Lung (tissue), 16 donors: ENCODE data around the gene MSL2. TPM values are rescaled to one million over a fixed set of nuclear protein-coding genes. Genes with fewer than 3 reads are reported as not detected.

Experiments
- ATAC-seq: fragments of 200-7000 bp; cut with Tn5 transposase; one replicate; pipeline ENCODE4 v1.9.1; 2020; ENCODE audit warnings: moderate number of reproducible peaks; ENCODE audit not compliant: insufficient read depth, low FRiP score
- DNase-seq, 3 donors: peaks; one replicate each; pipeline ENCODE4 v3.0.0-alpha.2; 2013 to 2017
- H3K27ac ChIP-seq, 2 donors: one replicate each; pipeline ENCODE4 v1.5.1; 2013; ENCODE audit warnings: mild to moderate bottlenecking in 2 of 2, moderate library complexity in 2 of 2, control low read depth in 1 of 2, inconsistent platforms in 1 of 2, low read depth in 1 of 2, low read length in 1 of 2
- H3K27me3 ChIP-seq, 3 donors: one replicate each; pipeline ENCODE4 v1.5.1; 2013; ENCODE audit warnings: low read length in 2 of 3; ENCODE audit not compliant: control insufficient read depth in 3 of 3, insufficient read depth in 3 of 3
- H3K36me3 ChIP-seq, 4 donors: one replicate each; pipeline ENCODE4 v1.5.1; 2013; ENCODE audit warnings: low read length in 4 of 4, mild to moderate bottlenecking in 1 of 4, moderate library complexity in 1 of 4; ENCODE audit not compliant: control insufficient read depth in 4 of 4, insufficient read depth in 4 of 4
- H3K4me1 ChIP-seq, 5 donors: one replicate each; pipeline ENCODE4 v1.5.1; 2013; ENCODE audit warnings: low read length in 5 of 5, mild to moderate bottlenecking in 2 of 5, moderate library complexity in 1 of 5; ENCODE audit not compliant: control insufficient read depth in 5 of 5, insufficient read depth in 5 of 5
- H3K4me3 ChIP-seq: one replicate; pipeline ENCODE4 v1.5.1; 2013; ENCODE audit warnings: mild to moderate bottlenecking, control low read depth, moderate library complexity
- H3K9ac ChIP-seq, 2 donors: one replicate each; pipeline ENCODE4 v1.5.1; 2013; ENCODE audit warnings: low read length in 2 of 2, control low read depth in 1 of 2; ENCODE audit not compliant: insufficient read depth in 1 of 2
- H3K9me3 ChIP-seq, 4 donors: one replicate each; pipeline ENCODE4 v1.5.1; 2013; ENCODE audit warnings: low read length in 3 of 4, mild to moderate bottlenecking in 1 of 4, moderate library complexity in 1 of 4; ENCODE audit not compliant: control insufficient read depth in 4 of 4, insufficient read depth in 3 of 4
- CTCF ChIP-seq: IDR thresholded peaks from 2 replicates; pipeline ENCODE4 v1.5.1; 2012; ENCODE audit warnings: mild to moderate bottlenecking; ENCODE audit errors: control extremely low read depth, extremely low read depth
- WGBS, 2 donors: extraction: QIAGEN DNeasy Blood & Tissue Kit; methylation state at CpG; one replicate each; pipeline ENCODE4 v1.1.7; 2013; 5-methylcytosine and 5-hydroxymethylcytosine counted together
- long read RNA-seq, 5 donors: transcript quantifications; one replicate each; lab custom pipeline, GENCODE V29; 2026
- polyA plus RNA-seq, 2 donors: library from polyadenylated mRNA; stranded (reverse); fragments of 200-250 nt; gene quantifications; one replicate each; pipeline ENCODE4 v1.2.1, GENCODE V29; 2013
- total RNA-seq, 2 donors: library from RNA; depleted of rRNA in 1 of 2; stranded (reverse); fragments of >200 nt in 1 of 2; gene quantifications; one replicate each; pipeline ENCODE4 v1.2.1, GENCODE V29; 2014 to 2021
- donor health status: control.
- donor health status: control.
- donor health status: Bipolar disorder and iron deficiency.
- donor health status: healthy.
- donor health status: DM: yes; HTN: yes; CAD: no.

MSL2 gene
- total RNA-seq (10 to 100 TPM; 30.6 to 44.0 TPM), polyA plus RNA-seq (1 to 10 TPM; 5.4 to 9.5 TPM)
- long read RNA-seq, donor 1, full-length matches to known transcripts: 13 of 20 reads
- long read RNA-seq, donor 1, partial matches to known transcripts: 7 of 20 reads
- long read RNA-seq, donor 1, other reads (novel, unspliced or antisense): 0 of 20 reads
- long read RNA-seq, donor 2, full-length matches to known transcripts: 8 of 8 reads
- long read RNA-seq, donor 2, partial matches to known transcripts: 0 of 8 reads
- long read RNA-seq, donor 2, other reads (novel, unspliced or antisense): 0 of 8 reads
- long read RNA-seq, donor 3, full-length matches to known transcripts: 3 of 3 reads
- long read RNA-seq, donor 3, partial matches to known transcripts: 0 of 3 reads
- long read RNA-seq, donor 3, other reads (novel, unspliced or antisense): 0 of 3 reads
- long read RNA-seq, donor 4, full-length matches to known transcripts: 3 of 3 reads
- long read RNA-seq, donor 4, partial matches to known transcripts: 0 of 3 reads
- long read RNA-seq, donor 4, other reads (novel, unspliced or antisense): 0 of 3 reads
- long read RNA-seq, donor 5, full-length matches to known transcripts: 12 of 12 reads
- long read RNA-seq, donor 5, partial matches to known transcripts: 0 of 12 reads
- long read RNA-seq, donor 5, other reads (novel, unspliced or antisense): 0 of 12 reads

- Histone ChIP-seq H3K27ac (peak within 1 kb of the TSS; percentile 100), H3K27me3 (no peaks in the 10 kb centered on the region), H3K36me3 (peaks cover 0 to 19% (median 1%) of the 10 kb centered on the region in 4 donors), H3K4me1 (peaks cover 3 to 34% (median 7%) of the 10 kb centered on the region in 5 donors), H3K9me3 (no peaks in the 10 kb centered on the region), H3K9ac (peak within 1 kb of the TSS; percentile 80 to 97), H3K4me3 (peak within 1 kb of the TSS; percentile 78)
- no peak for TF ChIP-seq CTCF
- WGBS, 2 donors: 0 to 2% methylated on average over 26 to 37 of the region's 37 CpGs
- no peak for DNase-seq
- ATAC-seq: no peak
Measured at GRCh38 chr3:136196064-136196400, at the start of gene MSL2. Gene MSL2 (minus strand): TSS chr3:136196335. CDS start chr3:136195113, 1,222 bp downstream.

GRCh38 chr3:136245691-136246090 is 49.6 kb upstream of the MSL2 start:
- H3K4me1 ChIP-seq: peaks cover 0 to 4% (median 1%) of the 10 kb centered on the region in 5 donors
- no peaks in the 10 kb centered on the region for H3K36me3 ChIP-seq
- no peaks in the 10 kb centered on the region for H3K27me3 ChIP-seq
- ATAC-seq (no peak), DNase-seq (no peak)
- 54 to 65% methylated on average over 3 of the region's 3 CpGs for WGBS, 2 donors
- no peak for TF ChIP-seq CTCF
- H3K9me3 ChIP-seq: no peaks in the 10 kb centered on the region
- no peak overlapping the region for H3K27ac ChIP-seq
- no peak overlapping the region for H3K4me3 ChIP-seq
- no peak overlapping the region for H3K9ac ChIP-seq

GRCh38 chr3:136239094-136239493 is 43.0 kb upstream of the MSL2 start:
- H3K9ac ChIP-seq: no peak overlapping the region
- no peak for TF ChIP-seq CTCF
- DNase-seq (peak in 1 of 3 donors; percentile 24), ATAC-seq (no peak)
- no peak overlapping the region for H3K4me3 ChIP-seq
- H3K4me1 ChIP-seq: no peaks in the 10 kb centered on the region
- WGBS, 2 donors: 35 to 58% methylated on average over 1 of the region's 1 CpG
- H3K27ac ChIP-seq: no peak overlapping the region
- no peaks in the 10 kb centered on the region for H3K9me3 ChIP-seq
- H3K36me3 ChIP-seq: no peaks in the 10 kb centered on the region
- no peaks in the 10 kb centered on the region for H3K27me3 ChIP-seq
